HepG2 (cell line): ENCODE measurements around the gene INAFM1. TPM values are rescaled to one million over a fixed set of nuclear protein-coding genes. Genes with fewer than 3 reads are reported as not detected.

Experiments used
- CREB1 ChIP-seq, 2 experiments: fragments of 450-650 bp in 1 of 2; IDR thresholded peaks; 2 replicates each; pipeline ENCODE4 v1.6.1; 2016 to 2017; ENCODE audit warnings: control low read depth in 1 of 2, mild to moderate bottlenecking in 1 of 2, missing compliant biosample characterization in 1 of 2, missing genetic modification characterization in 1 of 2
- CREM ChIP-seq, 2 experiments: sonication (generic) in 1 of 2; formaldehyde crosslinking in 1 of 2; IDR thresholded peaks; 2 replicates each; pipeline versions ENCODE4 v1.4.0 to v1.6.1; 2016 to 2020; ENCODE audit warnings: antibody characterized with exemption in 1 of 2, mild to moderate bottlenecking in 1 of 2, missing genetic modification reagents in 1 of 2
- JDP2 ChIP-seq: sonication (generic); formaldehyde crosslinking; IDR thresholded peaks from 2 replicates; pipeline ENCODE4 v1.8.1; 2022; ENCODE audit warnings: missing genetic modification reagents, borderline replicate concordance
- NPAS2 ChIP-seq: sonication (generic); formaldehyde crosslinking; IDR thresholded peaks from 2 replicates; pipeline ENCODE4 v1.8.0; 2022; ENCODE audit warnings: mild to moderate bottlenecking, missing genetic modification reagents, borderline replicate concordance
- ZBTB7B ChIP-seq: sonication (generic); formaldehyde crosslinking; IDR thresholded peaks from 2 replicates; pipeline ENCODE4 v1.4.0; 2020; ENCODE audit warnings: missing genetic modification reagents
- ZC3H13 ChIP-seq: sonication (generic); formaldehyde crosslinking; IDR thresholded peaks from 2 replicates; pipeline ENCODE4 v1.8.1; 2023; ENCODE audit warnings: mild to moderate bottlenecking, missing genetic modification reagents, moderate library complexity
- ZFP1 ChIP-seq: IDR thresholded peaks from 2 replicates; pipeline ENCODE4 v1.6.1; 2016
- ZNF207 ChIP-seq: fragments of 450-650 bp; IDR thresholded peaks from 2 replicates; pipeline ENCODE4 v1.6.1; 2016; ENCODE audit warnings: antibody characterized with exemption, borderline replicate concordance
- polyA plus RNA-seq, 8 experiments: library from polyadenylated mRNA; depleted of rRNA in 3 of 8; stranded (reverse) in 7 of 8; unstranded in 1 of 8; fragments of >200 nt; fragmentation: Illumina TruSeq in 4 of 8; extraction: Trizol in 4 of 8; gene quantifications; 2 replicates each; pipeline versions ENCODE4 v1.2.1 to v1.2.3, GENCODE V29; 2011 to 2016; ENCODE audit warnings: low read depth in 4 of 8, missing spikeins in 1 of 8, mixed read lengths in 1 of 8; ENCODE audit not compliant: insufficient read depth in 1 of 8
- total RNA-seq, 5 experiments: library from RNA; depleted of rRNA; stranded (reverse); fragments of >200 nt; fragmentation: Illumina TruSeq; extraction: Trizol; gene quantifications; 2 replicates each; pipeline ENCODE4 v1.2.3, GENCODE V29; 2016; ENCODE audit warnings: low read depth in 1 of 5
- TF ChIP-seq, protein P1 (sequence below), 2 experiments: sonication (generic) in 1 of 2; formaldehyde crosslinking in 1 of 2; IDR thresholded peaks; 2 replicates each; pipeline versions ENCODE4 v1.6.1 to v1.9.0; 2014 to 2022; ENCODE audit warnings: antibody characterized with exemption in 1 of 2, borderline replicate concordance in 1 of 2, inconsistent platforms in 1 of 2, low read depth in 1 of 2, missing genetic modification reagents in 1 of 2
- TF ChIP-seq, protein P2 (sequence below): sonication (generic); formaldehyde crosslinking; IDR thresholded peaks from 2 replicates; pipeline ENCODE4 v1.5.1; 2020; ENCODE audit warnings: mild to moderate bottlenecking, missing genetic modification reagents, moderate library complexity
- TF ChIP-seq, protein P3 (sequence below): sonication (generic); formaldehyde crosslinking; IDR thresholded peaks from 2 replicates; pipeline ENCODE4 v1.4.0; 2020; ENCODE audit warnings: missing genetic modification reagents, borderline replicate concordance

The INAFM1 gene
- total and polyA plus RNA-seq, 2 of the 13 experiments (the other 11 are each of a cell fraction or from before 2014, with no cell fraction given): 0.88 to 1.9 TPM

DNA sequence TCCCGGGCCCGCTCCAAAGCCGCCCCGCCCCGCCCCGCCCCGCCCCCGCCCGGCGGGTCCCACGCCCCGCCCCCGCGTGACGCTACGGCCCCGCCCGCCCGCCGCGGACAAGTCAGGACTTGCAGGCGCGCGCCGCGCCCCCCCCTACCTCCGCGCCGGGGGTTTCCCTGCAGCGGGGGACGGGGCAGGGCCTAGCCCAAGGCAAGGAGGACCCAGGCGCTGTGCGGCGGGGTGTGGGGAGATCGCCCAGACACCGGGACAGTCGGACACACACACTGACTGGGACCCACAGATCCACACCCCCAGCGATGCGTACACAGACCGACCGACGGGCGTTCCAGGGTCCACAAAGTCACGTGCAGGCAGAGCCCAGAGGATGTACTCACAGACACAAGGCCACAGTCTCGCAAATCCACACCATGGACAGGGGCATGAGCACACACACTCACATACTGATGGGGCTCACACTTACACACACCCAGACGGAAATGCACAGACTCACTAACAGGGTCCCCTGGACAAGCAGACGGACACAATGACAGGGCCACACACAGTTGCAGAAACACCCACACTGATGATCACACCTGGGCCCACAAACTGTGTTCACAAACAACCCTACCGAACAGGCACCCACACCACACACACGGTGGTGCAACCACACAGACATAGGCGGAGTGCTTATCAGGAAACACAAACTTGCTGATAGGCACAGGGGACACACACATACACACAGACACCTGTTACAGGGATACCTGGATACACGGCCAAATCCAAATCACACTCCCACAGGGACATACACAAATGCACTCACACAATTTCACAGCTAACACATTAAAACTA lies 43.2 kb upstream of the INAFM1 start (continued):
- TF ChIP-seq, protein P1, sequence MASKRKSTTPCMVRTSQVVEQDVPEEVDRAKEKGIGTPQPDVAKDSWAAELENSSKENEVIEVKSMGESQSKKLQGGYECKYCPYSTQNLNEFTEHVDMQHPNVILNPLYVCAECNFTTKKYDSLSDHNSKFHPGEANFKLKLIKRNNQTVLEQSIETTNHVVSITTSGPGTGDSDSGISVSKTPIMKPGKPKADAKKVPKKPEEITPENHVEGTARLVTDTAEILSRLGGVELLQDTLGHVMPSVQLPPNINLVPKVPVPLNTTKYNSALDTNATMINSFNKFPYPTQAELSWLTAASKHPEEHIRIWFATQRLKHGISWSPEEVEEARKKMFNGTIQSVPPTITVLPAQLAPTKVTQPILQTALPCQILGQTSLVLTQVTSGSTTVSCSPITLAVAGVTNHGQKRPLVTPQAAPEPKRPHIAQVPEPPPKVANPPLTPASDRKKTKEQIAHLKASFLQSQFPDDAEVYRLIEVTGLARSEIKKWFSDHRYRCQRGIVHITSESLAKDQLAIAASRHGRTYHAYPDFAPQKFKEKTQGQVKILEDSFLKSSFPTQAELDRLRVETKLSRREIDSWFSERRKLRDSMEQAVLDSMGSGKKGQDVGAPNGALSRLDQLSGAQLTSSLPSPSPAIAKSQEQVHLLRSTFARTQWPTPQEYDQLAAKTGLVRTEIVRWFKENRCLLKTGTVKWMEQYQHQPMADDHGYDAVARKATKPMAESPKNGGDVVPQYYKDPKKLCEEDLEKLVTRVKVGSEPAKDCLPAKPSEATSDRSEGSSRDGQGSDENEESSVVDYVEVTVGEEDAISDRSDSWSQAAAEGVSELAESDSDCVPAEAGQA (IDR thresholded peaks at IDR 0.05; ENCODE audit: low read depth): no peak
- TF ChIP-seq, protein P1 (CRISPR knock-in tag; IDR thresholded peaks at IDR 0.05; ENCODE audit: borderline replicate concordance): no peak
- peak; percentile 65; the same call in 1 of the 2 replicates for TF ChIP-seq ZBTB7B
- TF ChIP-seq ZC3H13 (CRISPR knock-in tag): peak; percentile 61; the same call in 1 of the 2 replicates
- TF ChIP-seq, protein P2, sequence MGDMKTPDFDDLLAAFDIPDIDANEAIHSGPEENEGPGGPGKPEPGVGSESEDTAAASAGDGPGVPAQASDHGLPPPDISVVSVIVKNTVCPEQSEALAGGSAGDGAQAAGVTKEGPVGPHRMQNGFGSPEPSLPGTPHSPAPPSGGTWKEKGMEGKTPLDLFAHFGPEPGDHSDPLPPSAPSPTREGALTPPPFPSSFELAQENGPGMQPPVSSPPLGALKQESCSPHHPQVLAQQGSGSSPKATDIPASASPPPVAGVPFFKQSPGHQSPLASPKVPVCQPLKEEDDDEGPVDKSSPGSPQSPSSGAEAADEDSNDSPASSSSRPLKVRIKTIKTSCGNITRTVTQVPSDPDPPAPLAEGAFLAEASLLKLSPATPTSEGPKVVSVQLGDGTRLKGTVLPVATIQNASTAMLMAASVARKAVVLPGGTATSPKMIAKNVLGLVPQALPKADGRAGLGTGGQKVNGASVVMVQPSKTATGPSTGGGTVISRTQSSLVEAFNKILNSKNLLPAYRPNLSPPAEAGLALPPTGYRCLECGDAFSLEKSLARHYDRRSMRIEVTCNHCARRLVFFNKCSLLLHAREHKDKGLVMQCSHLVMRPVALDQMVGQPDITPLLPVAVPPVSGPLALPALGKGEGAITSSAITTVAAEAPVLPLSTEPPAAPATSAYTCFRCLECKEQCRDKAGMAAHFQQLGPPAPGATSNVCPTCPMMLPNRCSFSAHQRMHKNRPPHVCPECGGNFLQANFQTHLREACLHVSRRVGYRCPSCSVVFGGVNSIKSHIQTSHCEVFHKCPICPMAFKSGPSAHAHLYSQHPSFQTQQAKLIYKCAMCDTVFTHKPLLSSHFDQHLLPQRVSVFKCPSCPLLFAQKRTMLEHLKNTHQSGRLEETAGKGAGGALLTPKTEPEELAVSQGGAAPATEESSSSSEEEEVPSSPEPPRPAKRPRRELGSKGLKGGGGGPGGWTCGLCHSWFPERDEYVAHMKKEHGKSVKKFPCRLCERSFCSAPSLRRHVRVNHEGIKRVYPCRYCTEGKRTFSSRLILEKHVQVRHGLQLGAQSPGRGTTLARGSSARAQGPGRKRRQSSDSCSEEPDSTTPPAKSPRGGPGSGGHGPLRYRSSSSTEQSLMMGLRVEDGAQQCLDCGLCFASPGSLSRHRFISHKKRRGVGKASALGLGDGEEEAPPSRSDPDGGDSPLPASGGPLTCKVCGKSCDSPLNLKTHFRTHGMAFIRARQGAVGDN (CRISPR knock-in tag): peak; percentile 93
- TF ChIP-seq CREM (IDR thresholded peaks at IDR 0.05): no peak
- no peak for TF ChIP-seq CREM (CRISPR knock-in tag; IDR thresholded peaks at IDR 0.05)
- 0 out of 2 replicates have a peak, but pooled peaks have one; percentile 17 for TF ChIP-seq CREB1 (IDR thresholded peaks at IDR 0.05)
- no peak for TF ChIP-seq CREB1 (CRISPR knock-in tag; IDR thresholded peaks at IDR 0.05)
- TF ChIP-seq NPAS2 (CRISPR knock-in tag): 0 out of 2 replicates have a peak, but pooled peaks have one; percentile 65
- TF ChIP-seq, protein P3, sequence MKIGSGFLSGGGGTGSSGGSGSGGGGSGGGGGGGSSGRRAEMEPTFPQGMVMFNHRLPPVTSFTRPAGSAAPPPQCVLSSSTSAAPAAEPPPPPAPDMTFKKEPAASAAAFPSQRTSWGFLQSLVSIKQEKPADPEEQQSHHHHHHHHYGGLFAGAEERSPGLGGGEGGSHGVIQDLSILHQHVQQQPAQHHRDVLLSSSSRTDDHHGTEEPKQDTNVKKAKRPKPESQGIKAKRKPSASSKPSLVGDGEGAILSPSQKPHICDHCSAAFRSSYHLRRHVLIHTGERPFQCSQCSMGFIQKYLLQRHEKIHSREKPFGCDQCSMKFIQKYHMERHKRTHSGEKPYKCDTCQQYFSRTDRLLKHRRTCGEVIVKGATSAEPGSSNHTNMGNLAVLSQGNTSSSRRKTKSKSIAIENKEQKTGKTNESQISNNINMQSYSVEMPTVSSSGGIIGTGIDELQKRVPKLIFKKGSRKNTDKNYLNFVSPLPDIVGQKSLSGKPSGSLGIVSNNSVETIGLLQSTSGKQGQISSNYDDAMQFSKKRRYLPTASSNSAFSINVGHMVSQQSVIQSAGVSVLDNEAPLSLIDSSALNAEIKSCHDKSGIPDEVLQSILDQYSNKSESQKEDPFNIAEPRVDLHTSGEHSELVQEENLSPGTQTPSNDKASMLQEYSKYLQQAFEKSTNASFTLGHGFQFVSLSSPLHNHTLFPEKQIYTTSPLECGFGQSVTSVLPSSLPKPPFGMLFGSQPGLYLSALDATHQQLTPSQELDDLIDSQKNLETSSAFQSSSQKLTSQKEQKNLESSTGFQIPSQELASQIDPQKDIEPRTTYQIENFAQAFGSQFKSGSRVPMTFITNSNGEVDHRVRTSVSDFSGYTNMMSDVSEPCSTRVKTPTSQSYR (CRISPR knock-in tag): peak; percentile 50; the same call in 1 of the 2 replicates
- TF ChIP-seq JDP2 (CRISPR knock-in tag): no peak; the same call in 1 of the 2 replicates
- no peak for TF ChIP-seq ZFP1 (CRISPR knock-in tag)
- peak; percentile 32; the same call in 1 of the 2 replicates for TF ChIP-seq ZNF207
